AG04450 (cell line): Measurements from ENCODE around the gene ST3GAL5. TPM values are rescaled to one million over a fixed set of nuclear protein-coding genes. Genes with fewer than 3 reads are reported as not detected.

Experiments
- CTCF ChIA-PET: fragments of 300-600, 350-600 bp; formaldehyde crosslinking; extraction: SDS; loops from one replicate; lab custom pipeline; 2022; ENCODE audit warnings: antibody characterized with exemption, inconsistent platforms; lab: Charles Lee
- POLR2A ChIA-PET: fragments of 350-600 bp; formaldehyde crosslinking; extraction: SDS; loops from one replicate; lab custom pipeline; 2021; ENCODE audit warnings: antibody characterized with exemption, inconsistent platforms; lab: Yijun Ruan, JAX
- DNase-seq: peaks from one replicate; pipeline ENCODE4 v3.0.0-alpha.2; 2011; ENCODE audit warnings: low read depth, low spot score
- H3K27ac ChIP-seq: one replicate; pipeline ENCODE4 v1.5.1; 2012; ENCODE audit warnings: low read depth, low read length, control low read depth
- H3K27me3 ChIP-seq: one replicate; pipeline ENCODE4 v1.6.0; 2012; ENCODE audit warnings: low read length; ENCODE audit not compliant: control insufficient read depth, insufficient read depth
- H3K4me3 ChIP-seq: 2 replicates; pipeline ENCODE4 v1.5.1; 2011; ENCODE audit warnings: mild to moderate bottlenecking, low read depth, low read length, control low read depth
- H3K9me3 ChIP-seq: 2 replicates; pipeline ENCODE4 v1.5.1; 2012; ENCODE audit warnings: low read length; ENCODE audit not compliant: control insufficient read depth, insufficient read depth
- polyA plus RNA-seq: library from polyadenylated mRNA; depleted of rRNA; stranded (reverse); fragments of >200 nt; gene quantifications from 2 replicates; pipeline ENCODE4 v1.2.3, GENCODE V29; 2011
- TF ChIP-seq, protein P1 (sequence below): IDR thresholded peaks from 2 replicates; pipeline ENCODE4 v1.5.1; 2011; ENCODE audit warnings: low read depth, low read length, control low read depth, inconsistent platforms

ST3GAL5 gene
- polyA plus RNA-seq, 1 experiment = 26.8 TPM

DNA sequence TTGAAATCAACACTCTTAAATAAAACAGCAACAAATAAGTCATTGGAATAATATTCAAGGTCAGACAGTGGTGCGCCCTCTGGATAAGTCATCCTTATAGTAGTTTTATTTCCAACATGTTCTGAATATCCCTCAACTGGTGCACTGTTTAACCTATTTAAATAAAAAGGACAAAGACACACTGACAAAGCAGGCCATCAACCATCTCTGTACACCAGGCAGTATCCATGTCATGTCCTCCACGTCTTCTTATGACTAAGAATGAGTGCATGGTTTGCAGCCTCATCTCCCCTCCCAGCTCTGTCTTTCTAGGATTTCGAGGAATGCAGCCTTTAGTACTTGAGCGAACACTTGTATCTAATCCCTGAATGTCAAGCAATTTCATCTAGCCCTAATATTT, 42.4 kb downstream of the ST3GAL5 start:
- ChIA-PET POLR2A (no interaction called here), CTCF (interaction anchor here (0.9 to 1.3 kb wide), 2 partner anchors 43 to 233 kb away, joined by 3 to 4 read pairs; no protein-coding TSS in a partner anchor)
- peak; percentile 36 for DNase-seq
- Histone ChIP-seq H3K27me3 (no peaks in the 10 kb centered on the region), H3K27ac (no peak overlapping the region), H3K4me3 (no peak overlapping the region), H3K9me3 (no peaks in the 10 kb centered on the region)
- TF ChIP-seq, protein P1, sequence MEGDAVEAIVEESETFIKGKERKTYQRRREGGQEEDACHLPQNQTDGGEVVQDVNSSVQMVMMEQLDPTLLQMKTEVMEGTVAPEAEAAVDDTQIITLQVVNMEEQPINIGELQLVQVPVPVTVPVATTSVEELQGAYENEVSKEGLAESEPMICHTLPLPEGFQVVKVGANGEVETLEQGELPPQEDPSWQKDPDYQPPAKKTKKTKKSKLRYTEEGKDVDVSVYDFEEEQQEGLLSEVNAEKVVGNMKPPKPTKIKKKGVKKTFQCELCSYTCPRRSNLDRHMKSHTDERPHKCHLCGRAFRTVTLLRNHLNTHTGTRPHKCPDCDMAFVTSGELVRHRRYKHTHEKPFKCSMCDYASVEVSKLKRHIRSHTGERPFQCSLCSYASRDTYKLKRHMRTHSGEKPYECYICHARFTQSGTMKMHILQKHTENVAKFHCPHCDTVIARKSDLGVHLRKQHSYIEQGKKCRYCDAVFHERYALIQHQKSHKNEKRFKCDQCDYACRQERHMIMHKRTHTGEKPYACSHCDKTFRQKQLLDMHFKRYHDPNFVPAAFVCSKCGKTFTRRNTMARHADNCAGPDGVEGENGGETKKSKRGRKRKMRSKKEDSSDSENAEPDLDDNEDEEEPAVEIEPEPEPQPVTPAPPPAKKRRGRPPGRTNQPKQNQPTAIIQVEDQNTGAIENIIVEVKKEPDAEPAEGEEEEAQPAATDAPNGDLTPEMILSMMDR = no peak

DNA sequence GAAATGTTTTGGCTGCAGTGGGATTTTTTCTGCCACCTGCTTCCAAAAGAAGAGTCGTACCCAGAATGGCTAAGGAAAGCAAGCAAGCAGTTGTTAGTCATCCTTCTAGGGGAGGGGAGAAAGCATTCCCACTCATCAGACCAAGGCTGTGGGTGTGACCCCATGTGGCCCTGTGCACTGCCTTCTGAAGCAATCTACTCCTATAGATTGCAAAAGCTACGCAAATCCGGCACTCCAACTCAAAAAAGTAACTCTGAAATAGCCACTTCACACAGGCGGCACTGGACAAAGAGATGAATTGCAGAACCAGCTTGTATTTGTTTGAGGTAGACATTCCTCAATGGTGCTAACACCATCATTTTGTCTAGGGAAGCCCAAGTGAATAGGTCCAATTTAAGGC, 44.3 kb downstream of the ST3GAL5 start:
- TF ChIP-seq, protein P1 = no peak
- H3K27me3 ChIP-seq = no peaks in the 10 kb centered on the region
- CTCF ChIA-PET = interaction anchor here (1.1 to 1.9 kb wide), 4 partner anchors 17 to 235 kb away, joined by 3 to 14 read pairs (median 10); no protein-coding TSS in a partner anchor
- H3K9me3 ChIP-seq = no peaks in the 10 kb centered on the region
- no peak for DNase-seq
- H3K27ac ChIP-seq = no peak overlapping the region
- POLR2A ChIA-PET = no interaction called here
- no peak overlapping the region for H3K4me3 ChIP-seq

DNA sequence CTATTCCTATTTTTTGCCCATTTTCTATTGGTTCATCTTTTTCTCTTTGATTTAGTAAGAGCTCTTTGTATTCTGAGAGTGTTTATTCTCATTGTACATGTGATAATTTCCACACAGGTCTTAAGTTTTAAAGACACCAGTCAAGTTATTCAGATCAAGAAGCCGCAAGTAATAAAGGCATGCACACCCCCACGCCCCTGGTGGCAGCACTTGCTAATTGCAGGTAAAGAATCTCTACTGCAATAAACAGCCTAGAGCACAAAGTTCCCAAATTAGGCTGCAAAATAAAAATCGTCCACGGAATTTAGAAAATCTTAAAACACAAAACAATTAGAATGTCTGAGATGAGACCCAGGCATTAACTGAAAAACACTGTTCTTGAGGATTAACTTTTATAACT, 45.2 kb downstream of the ST3GAL5 start:
- POLR2A ChIA-PET = no interaction called here
- CTCF ChIA-PET = interaction anchor here (0.6 to 1.2 kb wide), 5 partner anchors 14 to 235 kb away, joined by 3 to 8 read pairs (median 4); no protein-coding TSS in a partner anchor
- no peaks in the 10 kb centered on the region for H3K27me3 ChIP-seq

DNA sequence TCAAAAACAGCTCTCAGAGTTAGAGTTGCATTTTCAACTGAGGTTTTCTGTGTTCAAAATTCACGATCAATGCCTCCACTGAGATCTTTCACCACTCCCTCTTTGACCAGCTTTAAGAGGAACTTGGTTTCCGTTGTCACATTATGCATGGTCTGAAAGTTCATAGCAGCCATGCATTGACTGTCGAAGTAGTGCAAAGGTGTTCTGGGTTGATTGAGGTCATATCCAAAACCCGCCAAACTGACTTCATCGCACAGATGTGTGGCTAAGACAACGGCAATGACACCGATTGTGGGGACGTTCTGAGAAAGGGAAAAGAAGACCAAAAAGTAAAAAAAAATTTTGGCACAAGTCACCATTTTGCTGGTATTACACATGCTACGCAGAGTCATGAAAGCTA, 48.7 kb downstream of the ST3GAL5 start:
- H3K4me3 ChIP-seq = no peak overlapping the region
- H3K27me3 ChIP-seq = no peaks in the 10 kb centered on the region
- DNase-seq = no peak
- TF ChIP-seq, protein P1 = no peak
- ChIA-PET CTCF (interaction anchor here (0.9 to 3.6 kb wide), 2 partner anchors 12 to 240 kb away, joined by 3 to 21 read pairs; no protein-coding TSS in a partner anchor), POLR2A (no interaction called here)
- no peak overlapping the region for H3K27ac ChIP-seq
- H3K9me3 ChIP-seq = no peaks in the 10 kb centered on the region

More for the DNA sequence above, 45.2 kb downstream of the ST3GAL5 start:
- Histone ChIP-seq H3K9me3 (no peaks in the 10 kb centered on the region), H3K4me3 (no peak overlapping the region), H3K27ac (no peak overlapping the region)
- DNase-seq = no peak
- TF ChIP-seq, protein P1 = peak; percentile 50

DNA sequence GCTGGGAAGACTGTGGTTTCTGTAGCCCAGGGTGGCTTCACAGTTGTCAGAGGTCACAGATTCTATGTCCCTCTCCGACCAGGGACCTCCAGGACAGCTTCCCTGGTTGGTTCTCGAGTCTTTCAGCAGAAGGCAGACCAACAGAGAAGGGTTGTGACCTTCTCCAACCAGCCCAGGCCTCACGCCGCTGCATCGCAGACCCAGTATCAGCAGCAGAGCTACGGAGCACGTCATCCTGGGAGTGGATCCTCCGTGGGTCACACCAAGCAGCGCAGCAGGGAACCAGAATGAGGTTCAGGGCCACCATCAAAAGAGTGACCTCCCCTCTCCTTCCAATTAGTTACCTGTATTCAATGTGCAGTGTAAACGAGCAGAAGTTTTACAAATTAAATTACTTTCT, 49.3 kb downstream of the ST3GAL5 start:
- DNase-seq = no peak
- TF ChIP-seq, protein P1 = no peak
- CTCF ChIA-PET = interaction anchor here (0.9 to 3.6 kb wide), 2 partner anchors 12 to 240 kb away, joined by 3 to 21 read pairs; no protein-coding TSS in a partner anchor
- no peaks in the 10 kb centered on the region for H3K27me3 ChIP-seq
- no peaks in the 10 kb centered on the region for H3K9me3 ChIP-seq
- no peak overlapping the region for H3K4me3 ChIP-seq
- H3K27ac ChIP-seq = no peak overlapping the region
- POLR2A ChIA-PET = no interaction called here
